GM12891 (cell line): ENCODE results near the gene DNAH7.

ENCODE experiments used
- PAX5 ChIP-seq: IDR thresholded peaks from 2 replicates; pipeline ENCODE4 v1.6.1; 2011; ENCODE audit warnings: low read length, moderate library complexity, mild to moderate bottlenecking; ENCODE audit not compliant: insufficient read depth, severe bottlenecking
- POLR2A ChIP-seq: IDR thresholded peaks from 2 replicates; pipeline ENCODE4 v1.6.1; 2011; ENCODE audit warnings: low read depth, low read length, control low read depth
- POLR2AphosphoS5 ChIP-seq: IDR thresholded peaks from 2 replicates; pipeline ENCODE4 v1.6.1; 2011; ENCODE audit warnings: low read depth, low read length, control low read depth
- POU2F2 ChIP-seq: IDR thresholded peaks from 2 replicates; pipeline ENCODE4 v1.6.1; 2011; ENCODE audit warnings: low read depth, mild to moderate bottlenecking, control low read depth, low read length, moderate library complexity
- SPI1 ChIP-seq: IDR thresholded peaks from 2 replicates; pipeline ENCODE4 v1.6.1; 2011; ENCODE audit warnings: low read depth, low read length, control low read depth
- TAF1 ChIP-seq: IDR thresholded peaks from 2 replicates; pipeline ENCODE4 v1.6.1; 2011; ENCODE audit warnings: low read depth, low read length, control low read depth

- no peak for TF ChIP-seq SPI1
- TF ChIP-seq POLR2A, result no peak
- no peak for TF ChIP-seq POU2F2
- TF ChIP-seq TAF1, result no peak
- TF ChIP-seq POLR2AphosphoS5, result no peak
- TF ChIP-seq PAX5, result no peak
Measured at GRCh38 chr2:195735347-195735746, 333.3 kb downstream of the DNAH7 start.
